Parathyroid adenoma (tissue), 2 donors: ENCODE data around the gene SLC25A12.

Experiments
- H2AFZ ChIP-seq: fragments of 300-600 bp; sonication (generic); one replicate; pipeline ENCODE4 v1.7.0; 2017; ENCODE audit warnings: antibody characterized with exemption, mild to moderate bottlenecking
- H3K27ac ChIP-seq: fragments of 300-600 bp; sonication (generic); one replicate; pipeline ENCODE4 v1.7.0; 2017
- H3K27me3 ChIP-seq: fragments of 300-600 bp; sonication (generic); one replicate; pipeline ENCODE4 v1.7.0; 2017; ENCODE audit warnings: low read length; ENCODE audit not compliant: control insufficient read depth, insufficient read depth
- H3K36me3 ChIP-seq: fragments of 300-600 bp; sonication (generic); one replicate; pipeline ENCODE4 v1.7.0; 2017; ENCODE audit warnings: low read length; ENCODE audit not compliant: control insufficient read depth, insufficient read depth
- H3K4me1 ChIP-seq: fragments of 300-600 bp; sonication (generic); one replicate; pipeline ENCODE4 v1.7.0; 2017; ENCODE audit warnings: control low read depth
- H3K4me2 ChIP-seq: fragments of 300-600 bp; sonication (generic); one replicate; pipeline ENCODE4 v1.7.0; 2017; ENCODE audit warnings: low read length
- H3K4me3 ChIP-seq: fragments of 300-600 bp; sonication (generic); one replicate; pipeline ENCODE4 v1.7.0; 2017; ENCODE audit warnings: low read depth, low read length
- H3K79me2 ChIP-seq: fragments of 300-600 bp; sonication (generic); one replicate; pipeline ENCODE4 v1.7.0; 2017; ENCODE audit warnings: control low read depth
- H3K9ac ChIP-seq: fragments of 300-600 bp; sonication (generic); one replicate; pipeline ENCODE4 v1.7.0; 2017; ENCODE audit warnings: mild to moderate bottlenecking
- H3K9me3 ChIP-seq: fragments of 300-600 bp; sonication (generic); one replicate; pipeline ENCODE4 v1.7.0; 2017; ENCODE audit warnings: low read length; ENCODE audit not compliant: control insufficient read depth
- TF ChIP-seq, protein P1 (sequence below): fragments of 300-600 bp; sonication (generic); IDR thresholded peaks from one replicate; pipeline ENCODE4 v1.7.0; 2017; ENCODE audit warnings: antibody characterized with exemption, mild to moderate bottlenecking
- donor health status: primary hyperparathyroidism.

Gene SLC25A12

GRCh38 chr2:171837736-171838135 is 56.3 kb downstream of the SLC25A12 start:
- Histone ChIP-seq H3K27me3 (no peaks in the 10 kb centered on the region), H3K36me3 (no peaks in the 10 kb centered on the region), H3K4me1 (no peaks in the 10 kb centered on the region), H3K9ac (no peak overlapping the region), H3K4me2 (no peak overlapping the region), H2AFZ (no peak overlapping the region), H3K4me3 (no peak overlapping the region), H3K27ac (no peak overlapping the region), H3K79me2 (no peaks in the 10 kb centered on the region), H3K9me3 (no peaks in the 10 kb centered on the region)
- TF ChIP-seq, protein P1, sequence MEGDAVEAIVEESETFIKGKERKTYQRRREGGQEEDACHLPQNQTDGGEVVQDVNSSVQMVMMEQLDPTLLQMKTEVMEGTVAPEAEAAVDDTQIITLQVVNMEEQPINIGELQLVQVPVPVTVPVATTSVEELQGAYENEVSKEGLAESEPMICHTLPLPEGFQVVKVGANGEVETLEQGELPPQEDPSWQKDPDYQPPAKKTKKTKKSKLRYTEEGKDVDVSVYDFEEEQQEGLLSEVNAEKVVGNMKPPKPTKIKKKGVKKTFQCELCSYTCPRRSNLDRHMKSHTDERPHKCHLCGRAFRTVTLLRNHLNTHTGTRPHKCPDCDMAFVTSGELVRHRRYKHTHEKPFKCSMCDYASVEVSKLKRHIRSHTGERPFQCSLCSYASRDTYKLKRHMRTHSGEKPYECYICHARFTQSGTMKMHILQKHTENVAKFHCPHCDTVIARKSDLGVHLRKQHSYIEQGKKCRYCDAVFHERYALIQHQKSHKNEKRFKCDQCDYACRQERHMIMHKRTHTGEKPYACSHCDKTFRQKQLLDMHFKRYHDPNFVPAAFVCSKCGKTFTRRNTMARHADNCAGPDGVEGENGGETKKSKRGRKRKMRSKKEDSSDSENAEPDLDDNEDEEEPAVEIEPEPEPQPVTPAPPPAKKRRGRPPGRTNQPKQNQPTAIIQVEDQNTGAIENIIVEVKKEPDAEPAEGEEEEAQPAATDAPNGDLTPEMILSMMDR, result no peak

GRCh38 chr2:171836146-171836910 is 57.7 kb downstream of the SLC25A12 start:
- Histone ChIP-seq H3K27me3 (no peaks in the 10 kb centered on the region), H3K79me2 (no peaks in the 10 kb centered on the region), H2AFZ (no peak overlapping the region), H3K9me3 (no peaks in the 10 kb centered on the region), H3K9ac (no peak overlapping the region), H3K36me3 (no peaks in the 10 kb centered on the region), H3K4me1 (no peaks in the 10 kb centered on the region), H3K27ac (no peak overlapping the region), H3K4me3 (no peak overlapping the region), H3K4me2 (no peak overlapping the region)
- TF ChIP-seq, protein P1, result no peak

DNA sequence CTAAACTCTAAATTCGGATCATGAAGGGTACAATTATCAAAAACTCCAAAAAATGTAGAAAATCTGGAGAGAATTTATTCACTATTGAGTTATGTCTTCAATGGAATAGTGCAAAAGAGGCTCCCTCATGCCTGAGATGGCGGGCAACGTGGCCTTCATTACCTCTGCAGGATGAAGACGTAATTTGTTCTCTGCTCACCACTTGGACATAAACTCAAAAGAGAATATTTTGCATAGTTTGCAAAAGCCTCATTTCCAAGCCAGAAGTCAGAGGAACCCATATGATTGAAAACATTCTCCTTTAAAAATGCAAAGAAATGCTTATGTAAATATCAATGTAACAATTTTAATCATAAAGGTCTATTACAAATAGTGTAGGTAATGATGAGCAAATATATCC is 58.7 kb downstream of the SLC25A12 start:
- no peaks in the 10 kb centered on the region for H3K36me3 ChIP-seq
- TF ChIP-seq, protein P1, result no peak
- H2AFZ ChIP-seq, result no peak overlapping the region
- H3K4me1 ChIP-seq, result no peaks in the 10 kb centered on the region
- no peak overlapping the region for H3K27ac ChIP-seq
- no peak overlapping the region for H3K4me3 ChIP-seq
- no peaks in the 10 kb centered on the region for H3K9me3 ChIP-seq
- no peak overlapping the region for H3K9ac ChIP-seq
- H3K4me2 ChIP-seq, result no peak overlapping the region
- no peaks in the 10 kb centered on the region for H3K27me3 ChIP-seq
- H3K79me2 ChIP-seq, result no peaks in the 10 kb centered on the region

- no peak overlapping the region for H2AFZ ChIP-seq
- no peaks in the 10 kb centered on the region for H3K36me3 ChIP-seq
Observed at GRCh38 chr2:171834286-171834685, 59.8 kb downstream of the SLC25A12 start.

More at GRCh38 chr2:171834286-171834685, 59.8 kb downstream of the SLC25A12 start:
- H3K4me1 ChIP-seq, result no peaks in the 10 kb centered on the region
- no peak overlapping the region for H3K9ac ChIP-seq
- H3K79me2 ChIP-seq, result no peaks in the 10 kb centered on the region
- H3K27ac ChIP-seq, result no peak overlapping the region
- H3K27me3 ChIP-seq, result no peaks in the 10 kb centered on the region
- H3K4me3 ChIP-seq, result no peak overlapping the region
- no peak overlapping the region for H3K4me2 ChIP-seq
- TF ChIP-seq, protein P1, result no peak
- H3K9me3 ChIP-seq, result no peaks in the 10 kb centered on the region
